MCF 10A (cell line): Measurements from ENCODE around the gene TRUB1. TPM values are rescaled to one million over a fixed set of nuclear protein-coding genes. Genes with fewer than 3 reads are reported as not detected.
A peak's percentile ranks its signal among the peaks of the same experiment; 100 is the strongest.

Source experiments
- BruUV-seq: library from RNA; stranded (reverse); fragments of 400-500 nt; replicated peaks from 2 replicates; lab custom pipeline; 2021; lab: Mats Ljungman, UMichigan
- CTCF ChIA-PET: fragments of 300-600 bp; sonication (Branson Sonifier 250); formaldehyde crosslinking; extraction: SDS; loops from one replicate; lab custom pipeline; 2021; ENCODE audit warnings: antibody characterized with exemption, inconsistent platforms; lab: Yijun Ruan, JAX
- POLR2A ChIA-PET: fragments of 300-600, 350-650 bp; sonication (Branson Sonifier 250); formaldehyde crosslinking; extraction: SDS; loops from one replicate; lab custom pipeline; 2020; ENCODE audit warnings: antibody characterized with exemption, inconsistent platforms; lab: Yijun Ruan, JAX
- DNase-seq: peaks from one replicate; pipeline ENCODE4 v3.0.0-alpha.2; 2018; ENCODE audit not compliant: unreplicated experiment
- H3K27ac Mint-ChIP-seq: one replicate; pipeline ENCODE4 v1.8.0; 2022; ENCODE audit warnings: mild to moderate bottlenecking, low read depth, mixed read lengths; ENCODE audit not compliant: unreplicated experiment
- H3K27me3 Mint-ChIP-seq: one replicate; pipeline ENCODE4 v1.8.0; 2022; ENCODE audit warnings: mixed read lengths; ENCODE audit not compliant: insufficient read depth, unreplicated experiment
- H3K36me3 Mint-ChIP-seq: one replicate; pipeline ENCODE4 v1.8.0; 2022; ENCODE audit warnings: mild to moderate bottlenecking, moderate library complexity, mixed read lengths; ENCODE audit not compliant: insufficient read depth, unreplicated experiment
- H3K4me1 Mint-ChIP-seq: one replicate; pipeline ENCODE4 v1.8.0; 2022; ENCODE audit warnings: mixed read lengths; ENCODE audit not compliant: insufficient read depth, unreplicated experiment
- H3K4me3 Mint-ChIP-seq: one replicate; pipeline ENCODE4 v1.8.0; 2022; ENCODE audit warnings: mild to moderate bottlenecking, moderate library complexity, mixed read lengths; ENCODE audit not compliant: unreplicated experiment
- H3K9me3 Mint-ChIP-seq: one replicate; pipeline ENCODE4 v1.8.0; 2022; ENCODE audit warnings: mixed read lengths; ENCODE audit not compliant: unreplicated experiment
- intact Hi-C: fragments of 100-400 bp; cut with micrococcal nuclease; formaldehyde crosslinking; loops from 2 replicates; pipeline ENCODE4 v1.14.1; 2022
- total RNA-seq: library from RNA; stranded (reverse); gene quantifications from 2 replicates; pipeline ENCODE4 v1.2.3, GENCODE V29; 2022
- TF ChIP-seq, protein P1 (sequence below): fragments of 200-600 bp; IDR thresholded peaks from one replicate; pipeline ENCODE4 v1.8.0; 2022; ENCODE audit warnings: antibody characterized with exemption, mild to moderate bottlenecking; ENCODE audit not compliant: unreplicated experiment

The TRUB1 gene
- total RNA-seq, 1 experiment from 2014 or later = 29.2 TPM

DNA sequence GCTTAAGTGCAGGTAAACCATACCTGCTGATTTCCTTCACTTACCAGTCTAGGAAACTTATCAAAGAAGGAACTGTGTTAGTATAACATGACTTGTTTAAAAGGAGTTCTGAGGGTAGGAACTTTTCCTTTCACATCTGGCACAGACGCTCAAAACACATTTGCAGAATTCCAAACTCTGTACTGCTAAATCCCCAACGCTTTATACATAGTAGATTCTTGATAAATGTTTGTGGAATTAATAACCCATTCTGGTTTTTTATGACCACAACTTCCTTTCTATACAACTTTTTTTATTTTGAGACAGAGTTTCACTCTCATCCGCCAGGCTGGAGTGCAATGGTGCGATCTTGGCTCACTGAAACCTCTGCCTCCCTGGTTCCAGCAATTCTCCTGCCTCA lies 7.7 kb upstream of the TRUB1 start:
- no peak overlapping the region for H3K4me3 Mint-ChIP-seq
- no peak for DNase-seq
- H3K9me3 Mint-ChIP-seq = peaks cover 9% of the 10 kb centered on the region
- TF ChIP-seq, protein P1, sequence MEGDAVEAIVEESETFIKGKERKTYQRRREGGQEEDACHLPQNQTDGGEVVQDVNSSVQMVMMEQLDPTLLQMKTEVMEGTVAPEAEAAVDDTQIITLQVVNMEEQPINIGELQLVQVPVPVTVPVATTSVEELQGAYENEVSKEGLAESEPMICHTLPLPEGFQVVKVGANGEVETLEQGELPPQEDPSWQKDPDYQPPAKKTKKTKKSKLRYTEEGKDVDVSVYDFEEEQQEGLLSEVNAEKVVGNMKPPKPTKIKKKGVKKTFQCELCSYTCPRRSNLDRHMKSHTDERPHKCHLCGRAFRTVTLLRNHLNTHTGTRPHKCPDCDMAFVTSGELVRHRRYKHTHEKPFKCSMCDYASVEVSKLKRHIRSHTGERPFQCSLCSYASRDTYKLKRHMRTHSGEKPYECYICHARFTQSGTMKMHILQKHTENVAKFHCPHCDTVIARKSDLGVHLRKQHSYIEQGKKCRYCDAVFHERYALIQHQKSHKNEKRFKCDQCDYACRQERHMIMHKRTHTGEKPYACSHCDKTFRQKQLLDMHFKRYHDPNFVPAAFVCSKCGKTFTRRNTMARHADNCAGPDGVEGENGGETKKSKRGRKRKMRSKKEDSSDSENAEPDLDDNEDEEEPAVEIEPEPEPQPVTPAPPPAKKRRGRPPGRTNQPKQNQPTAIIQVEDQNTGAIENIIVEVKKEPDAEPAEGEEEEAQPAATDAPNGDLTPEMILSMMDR = no peak
- intact Hi-C loops = no loop called here
- no peaks in the 10 kb centered on the region for H3K36me3 Mint-ChIP-seq
- H3K27me3 Mint-ChIP-seq = no peaks in the 10 kb centered on the region
- no TSS peak for BruUV-seq
- POLR2A ChIA-PET = no interaction called here
- peaks cover 13% of the 10 kb centered on the region for H3K4me1 Mint-ChIP-seq
- H3K27ac Mint-ChIP-seq = no peak overlapping the region
- CTCF ChIA-PET = interaction anchor here (0.7 to 1.0 kb wide), 2 partner anchors 10 to 38 kb away, joined by 3 read pairs; no protein-coding TSS in a partner anchor

GRCh38 chr10:114931072-114931679 lies 6.8 kb upstream of the TRUB1 start:
- no TSS peak for BruUV-seq
- ChIA-PET POLR2A (interaction anchor here (3.2 kb wide), 1 partner anchor 11 kb away, joined by 17 read pairs; no protein-coding TSS in a partner anchor), CTCF (interaction anchor here (0.6 to 1.2 kb wide), 3 partner anchors 11 to 199 kb away, joined by 3 to 4 read pairs (median 3); no protein-coding TSS in a partner anchor)
- peaks cover 9% of the 10 kb centered on the region for H3K9me3 Mint-ChIP-seq
- H3K4me3 Mint-ChIP-seq = no peak overlapping the region
- H3K4me1 Mint-ChIP-seq = peaks cover 5% of the 10 kb centered on the region
- TF ChIP-seq, protein P1 = no peak
- no peaks in the 10 kb centered on the region for H3K36me3 Mint-ChIP-seq
- no peak overlapping the region for H3K27ac Mint-ChIP-seq
- DNase-seq = no peak
- H3K27me3 Mint-ChIP-seq = no peaks in the 10 kb centered on the region
- intact Hi-C loops = no loop called here

- BruUV-seq = no TSS peak
- ChIA-PET POLR2A (interaction anchor here (3.2 kb wide), 1 partner anchor 12 kb away, joined by 17 read pairs; no protein-coding TSS in a partner anchor), CTCF (interaction anchor here (0.6 to 1.2 kb wide), 4 partner anchors 18 to 198 kb away, joined by 3 to 4 read pairs (median 3); no protein-coding TSS in a partner anchor)
- Mint-ChIP-seq H3K4me1 (peaks cover 5% of the 10 kb centered on the region), H3K27ac (no peak overlapping the region), H3K27me3 (no peaks in the 10 kb centered on the region), H3K36me3 (no peaks in the 10 kb centered on the region), H3K9me3 (peaks cover 9% of the 10 kb centered on the region), H3K4me3 (no peak overlapping the region)
- TF ChIP-seq, protein P1 = no peak
- no peak for DNase-seq
- intact Hi-C loops = no loop called here
Observed at GRCh38 chr10:114932225-114932624, 5.8 kb upstream of the TRUB1 start.

- ChIA-PET POLR2A (interaction anchor here (0.7 to 3.2 kb wide), 4 partner anchors 9 to 429 kb away, joined by 3 to 17 read pairs (median 4); no protein-coding TSS in a partner anchor), CTCF (interaction anchor here (0.6 kb wide), 1 partner anchor 182 kb away, joined by 3 read pairs; no protein-coding TSS in a partner anchor)
- peaks cover 5% of the 10 kb centered on the region for H3K4me1 Mint-ChIP-seq
- no peaks in the 10 kb centered on the region for H3K36me3 Mint-ChIP-seq
- TF ChIP-seq, protein P1 = no peak
- H3K27me3 Mint-ChIP-seq = no peaks in the 10 kb centered on the region
- intact Hi-C loops = no loop called here
- no peak overlapping the region for H3K27ac Mint-ChIP-seq
- peaks cover 9% of the 10 kb centered on the region for H3K9me3 Mint-ChIP-seq
- BruUV-seq = no TSS peak
- no peak overlapping the region for H3K4me3 Mint-ChIP-seq
- peak; percentile 38 for DNase-seq
Observed at GRCh38 chr10:114932945-114933344, 5.0 kb upstream of the TRUB1 start.
